ENCODE results near the gene MED9. TPM values are rescaled to one million over a fixed set of nuclear protein-coding genes. Genes with fewer than 3 reads are reported as not detected.

MED9 gene
- total RNA-seq, 1 experiment from 2014 or later = 20.4 TPM

- H3K9me3 ChIP-seq (ENCODE audit: low read depth, low read length, poor library complexity, severe bottlenecking) = no peaks in the 10 kb centered on the region
- intact Hi-C loops (cut with micrococcal nuclease; ENCODE audit: unreplicated experiment) = no loop called here
- DNase-seq (ENCODE audit: low spot score) = no peak
- H3K27ac ChIP-seq (ENCODE audit: low read depth, low read length, poor library complexity, severe bottlenecking) = no peak overlapping the region
- no peaks in the 10 kb centered on the region for H3K27me3 ChIP-seq (replicated peaks; ENCODE audit: insufficient read depth, low read depth, low read length, poor library complexity)
- TF ChIP-seq EZH2 (IDR thresholded peaks at IDR 0.05; ENCODE audit: borderline replicate concordance, low read depth, low read length, poor library complexity, severe bottlenecking) = no peak
- TF ChIP-seq CTCF (conservative IDR thresholded peaks at IDR 0.05; ENCODE audit: low read depth, low read length) = no peak
- no peak overlapping the region for H3K4me3 ChIP-seq (ENCODE audit: low read depth, low read length, poor library complexity, severe bottlenecking)
- POLR2A ChIA-PET (ENCODE audit: low non-redundant PET) = no interaction called here
- no TSS peak for BruUV-seq (replicated peaks)
- CTCF ChIA-PET = no interaction called here
- peaks cover 9% of the 10 kb centered on the region for H3K4me1 ChIP-seq (ENCODE audit: insufficient read depth, low read length, poor library complexity, severe bottlenecking)
- no peaks in the 10 kb centered on the region for H3K36me3 ChIP-seq (ENCODE audit: insufficient read depth, low read length, poor library complexity, severe bottlenecking)
These were observed 54.4 kb downstream of the MED9 start for GRCh38 chr17:17531156-17531555.

GRCh38 chr17:17532991-17533390 lies 56.2 kb downstream of the MED9 start:
- Histone ChIP-seq H3K4me1 (ENCODE audit: insufficient read depth, low read length, poor library complexity, severe bottlenecking) (peaks cover 23% of the 10 kb centered on the region), H3K36me3 (ENCODE audit: insufficient read depth, low read length, poor library complexity, severe bottlenecking) (no peaks in the 10 kb centered on the region), H3K27ac (ENCODE audit: low read depth, low read length, poor library complexity, severe bottlenecking) (no peak overlapping the region), H3K27me3 (replicated peaks; ENCODE audit: insufficient read depth, low read depth, low read length, poor library complexity) (no peaks in the 10 kb centered on the region), H3K4me3 (ENCODE audit: low read depth, low read length, poor library complexity, severe bottlenecking) (no peak overlapping the region), H3K9me3 (ENCODE audit: low read depth, low read length, poor library complexity, severe bottlenecking) (no peaks in the 10 kb centered on the region)
- TF ChIP-seq EZH2 (IDR thresholded peaks at IDR 0.05; ENCODE audit: borderline replicate concordance, low read depth, low read length, poor library complexity, severe bottlenecking) = no peak
- no peak for TF ChIP-seq CTCF (conservative IDR thresholded peaks at IDR 0.05; ENCODE audit: low read depth, low read length)
- DNase-seq (ENCODE audit: low spot score) = no peak
- intact Hi-C loops (cut with micrococcal nuclease; ENCODE audit: unreplicated experiment) = no loop called here
- CTCF ChIA-PET = no interaction called here
- BruUV-seq (replicated peaks) = no TSS peak
- POLR2A ChIA-PET (ENCODE audit: low non-redundant PET) = no interaction called here

- Histone ChIP-seq H3K4me3 (ENCODE audit: low read depth, low read length, poor library complexity, severe bottlenecking) (no peak overlapping the region), H3K9me3 (ENCODE audit: low read depth, low read length, poor library complexity, severe bottlenecking) (no peaks in the 10 kb centered on the region), H3K27ac (ENCODE audit: low read depth, low read length, poor library complexity, severe bottlenecking) (no peak overlapping the region), H3K27me3 (replicated peaks; ENCODE audit: insufficient read depth, low read depth, low read length, poor library complexity) (no peaks in the 10 kb centered on the region), H3K4me1 (ENCODE audit: insufficient read depth, low read length, poor library complexity, severe bottlenecking) (peaks cover 33% of the 10 kb centered on the region), H3K36me3 (ENCODE audit: insufficient read depth, low read length, poor library complexity, severe bottlenecking) (no peaks in the 10 kb centered on the region)
- intact Hi-C loops (cut with micrococcal nuclease; ENCODE audit: unreplicated experiment) = no loop called here
- DNase-seq (ENCODE audit: low spot score) = no peak
- POLR2A ChIA-PET (ENCODE audit: low non-redundant PET) = no interaction called here
- TF ChIP-seq CTCF (conservative IDR thresholded peaks at IDR 0.05; ENCODE audit: low read depth, low read length) (no peak), EZH2 (IDR thresholded peaks at IDR 0.05; ENCODE audit: borderline replicate concordance, low read depth, low read length, poor library complexity, severe bottlenecking) (no peak)
- CTCF ChIA-PET = no interaction called here
- BruUV-seq (replicated peaks) = no TSS peak
These were observed 57.2 kb downstream of the MED9 start for GRCh38 chr17:17533901-17534441.
